GM19395 (cell line): Measurements from ENCODE around the gene IRF6.

Experiments
- ATAC-seq: cut with Tn5 transposase; IDR thresholded peaks from one replicate; pipeline ENCODE4 v1.9.1; 2021; ENCODE audit warnings: mild to moderate bottlenecking, moderate library complexity; ENCODE audit not compliant: unreplicated experiment

Gene IRF6

DNA sequence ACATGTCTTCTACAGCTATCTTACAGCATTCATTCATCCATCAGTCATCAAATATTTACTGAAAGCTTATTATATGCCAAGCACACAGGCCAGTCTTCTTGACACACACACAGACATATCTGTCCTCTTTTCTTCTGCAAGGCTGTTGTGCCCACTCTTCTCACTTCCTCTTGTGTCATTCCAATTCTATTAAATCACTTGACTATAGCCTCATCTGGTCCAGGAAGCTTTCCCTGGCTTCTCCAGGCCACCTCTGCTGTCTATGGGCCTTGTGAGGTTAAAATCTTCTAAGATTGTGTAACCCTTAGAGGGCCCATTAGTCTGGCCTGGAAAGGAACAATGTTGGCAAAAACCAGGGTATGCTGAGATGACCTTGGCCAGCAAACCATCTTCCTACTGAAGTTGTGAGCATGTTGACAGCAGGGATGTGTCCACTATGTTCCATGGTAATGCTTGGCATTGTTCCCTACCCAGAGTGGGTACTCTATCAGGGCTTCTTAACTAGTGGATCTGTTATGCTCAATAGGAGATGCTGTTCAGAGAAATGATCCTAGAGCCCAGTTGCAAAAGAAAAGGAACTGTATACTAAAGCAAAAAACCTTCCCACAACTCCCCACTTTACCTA, 44.8 kb downstream of the IRF6 start:
- no peak for ATAC-seq

DNA sequence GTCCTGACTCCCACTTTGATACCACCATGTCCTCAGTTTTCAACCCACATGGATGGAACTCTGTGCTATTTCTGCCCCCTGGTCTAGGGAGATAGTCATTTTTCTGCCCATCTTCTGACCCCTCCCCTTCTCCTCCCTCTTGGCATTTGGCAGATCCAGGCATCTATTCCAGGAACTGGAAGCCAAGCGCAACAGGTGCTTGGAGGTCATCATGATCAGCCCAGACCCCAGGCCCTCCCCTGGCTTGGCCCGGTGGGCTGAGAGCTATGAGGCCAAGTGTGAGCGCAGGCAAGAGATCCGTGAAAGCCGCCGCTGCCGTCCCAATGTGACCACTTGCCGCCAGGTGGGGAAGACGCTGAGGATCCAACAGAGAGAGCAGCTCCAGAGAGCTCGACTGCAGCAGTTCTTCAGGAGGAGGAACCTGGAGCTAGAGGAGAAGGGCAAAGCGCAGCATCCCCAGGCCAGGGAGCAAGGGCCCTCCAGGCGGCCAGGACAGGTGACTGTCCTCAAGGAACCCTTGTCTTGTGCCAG, 46.0 kb downstream of the IRF6 start:
- no peak for ATAC-seq

DNA sequence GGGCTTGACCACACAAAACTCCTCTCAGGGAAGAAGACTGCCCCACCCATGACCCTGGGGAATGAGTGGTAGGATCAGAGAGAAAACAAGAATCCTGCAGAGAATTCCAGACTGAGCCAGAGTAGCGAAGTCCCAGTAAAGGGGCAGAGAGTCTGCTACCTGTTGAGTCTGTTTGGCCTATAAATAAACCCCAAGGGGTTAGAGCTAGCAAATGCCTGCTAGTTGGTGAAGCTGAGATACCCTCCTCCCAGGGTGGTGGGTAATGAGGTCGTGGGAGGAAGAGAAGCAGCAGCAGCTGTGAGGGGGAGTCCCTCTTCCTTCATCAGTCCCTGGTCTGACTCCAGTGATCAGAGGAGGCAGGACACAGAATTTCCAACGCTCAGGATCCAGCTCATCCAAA, 47.5 kb downstream of the IRF6 start:
- no peak for ATAC-seq

DNA sequence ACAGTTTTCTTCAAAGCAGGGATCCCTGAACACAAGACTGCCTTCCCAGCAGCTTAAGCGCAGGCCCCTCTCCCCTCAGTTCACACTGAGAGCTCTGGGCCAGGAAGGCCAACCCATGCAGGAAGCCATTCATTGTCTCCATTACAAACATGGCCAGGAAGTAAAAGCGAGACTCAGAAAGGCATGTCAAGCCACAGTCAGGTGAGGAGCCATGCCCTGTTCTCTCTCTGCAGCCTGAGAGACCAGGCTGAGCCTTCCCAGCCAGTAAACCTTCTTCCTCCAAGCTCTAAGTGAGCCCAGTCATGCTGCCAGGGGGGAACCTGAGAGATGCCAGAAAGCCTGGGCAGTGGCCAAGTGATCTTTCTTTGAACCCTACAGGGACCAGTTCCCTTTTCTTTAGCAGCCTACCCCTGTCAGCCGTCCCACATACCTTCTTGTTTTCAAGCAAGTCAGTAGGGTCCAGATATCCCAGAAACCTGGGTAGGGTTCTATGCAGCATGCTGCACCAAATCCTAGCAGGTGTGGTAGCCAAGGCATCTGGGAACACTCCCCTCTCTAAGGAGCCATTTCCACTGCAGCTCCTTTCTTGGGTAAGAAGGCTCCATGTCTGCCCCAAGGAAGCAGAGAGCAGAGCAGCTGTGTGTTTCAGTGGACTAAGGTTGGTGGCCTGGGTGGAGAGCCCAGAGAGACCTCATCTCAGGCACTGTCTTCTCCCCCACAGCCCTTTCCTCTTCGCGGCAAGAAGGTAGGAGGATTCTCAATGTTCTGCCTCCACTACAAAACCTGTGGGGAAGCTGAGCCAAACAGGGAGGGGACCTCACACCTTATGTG, 49.1 kb downstream of the IRF6 start:
- ATAC-seq = peak; percentile 31

DNA sequence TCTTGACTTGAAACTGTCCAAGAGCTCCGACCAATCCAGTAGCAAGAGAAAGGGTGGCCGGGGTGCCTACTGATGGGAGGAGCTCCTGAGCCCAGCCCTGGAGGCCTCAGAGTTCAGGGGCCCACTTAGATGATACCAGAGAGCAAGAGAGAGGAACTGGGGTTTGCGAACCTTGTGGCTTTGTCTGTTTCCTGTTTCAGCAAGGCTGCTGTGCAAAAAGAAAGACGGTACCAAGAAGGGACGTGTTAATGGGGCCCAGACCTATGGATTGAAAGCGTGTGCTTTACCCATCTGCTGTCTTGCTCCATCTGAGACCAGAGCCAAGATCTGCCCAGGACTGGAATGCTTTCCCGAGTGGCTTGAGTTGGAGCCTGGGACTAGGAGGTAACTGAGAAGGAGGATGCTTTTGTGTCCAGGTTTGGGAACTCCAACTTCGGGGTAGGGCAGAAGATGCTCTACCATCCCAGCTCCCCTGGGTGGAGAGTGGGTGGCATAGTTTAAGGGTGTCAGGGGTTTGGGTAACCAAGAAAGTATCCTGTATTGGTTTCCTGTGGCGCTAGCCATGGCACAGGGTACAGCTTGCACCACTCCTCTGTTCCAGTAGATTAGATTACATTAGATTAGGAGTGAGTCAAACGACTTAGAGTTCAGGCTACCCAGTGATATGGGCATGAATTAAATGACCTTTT, 49.9 kb downstream of the IRF6 start, which contains the start of gene TRAF3IP3:
Gene TRAF3IP3 (plus strand): TSS at position 128 of the 689 bp plus-strand sequence. CDS start 3,987 bp downstream, outside the sequence.
- peak; percentile 77 for ATAC-seq

DNA sequence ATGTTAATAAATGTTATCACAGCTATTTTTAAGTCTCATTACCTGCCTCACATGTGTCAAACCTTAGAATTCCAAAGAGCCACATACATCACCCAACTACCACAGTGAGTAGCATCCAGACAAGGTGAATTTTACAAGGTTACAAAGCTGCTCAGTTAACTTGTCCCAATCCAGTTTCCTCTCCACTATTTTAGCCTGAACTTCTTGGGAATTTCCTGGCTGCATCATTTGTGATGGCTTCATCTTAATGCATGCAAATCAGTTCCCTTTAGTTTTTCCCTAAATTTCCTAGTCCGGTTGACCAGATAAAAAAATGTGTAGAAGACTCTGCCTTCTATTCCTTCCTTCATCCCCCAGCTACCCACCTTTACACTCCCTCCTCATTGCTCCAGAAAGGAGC, 50.7 kb downstream of the IRF6 start:
- no peak for ATAC-seq

DNA sequence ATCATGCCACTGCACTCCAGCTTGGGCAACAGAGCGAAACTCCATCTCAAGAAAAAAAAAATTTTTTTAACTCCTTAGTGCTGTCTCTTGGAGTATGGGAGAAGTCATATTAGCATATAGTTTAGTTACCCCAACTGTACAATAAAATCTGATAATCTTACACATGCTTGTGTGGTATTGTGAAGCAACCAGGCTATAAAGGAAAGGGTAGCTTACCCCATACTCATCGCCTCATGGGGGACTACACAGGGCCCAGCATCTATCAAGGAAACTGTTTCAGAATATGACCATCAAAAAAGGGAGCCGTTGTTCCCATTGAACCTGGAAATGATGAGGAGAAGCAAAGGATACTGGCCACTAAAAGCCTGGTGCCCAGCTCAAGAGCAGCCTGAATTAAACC, 53.1 kb downstream of the IRF6 start:
- no peak for ATAC-seq

DNA sequence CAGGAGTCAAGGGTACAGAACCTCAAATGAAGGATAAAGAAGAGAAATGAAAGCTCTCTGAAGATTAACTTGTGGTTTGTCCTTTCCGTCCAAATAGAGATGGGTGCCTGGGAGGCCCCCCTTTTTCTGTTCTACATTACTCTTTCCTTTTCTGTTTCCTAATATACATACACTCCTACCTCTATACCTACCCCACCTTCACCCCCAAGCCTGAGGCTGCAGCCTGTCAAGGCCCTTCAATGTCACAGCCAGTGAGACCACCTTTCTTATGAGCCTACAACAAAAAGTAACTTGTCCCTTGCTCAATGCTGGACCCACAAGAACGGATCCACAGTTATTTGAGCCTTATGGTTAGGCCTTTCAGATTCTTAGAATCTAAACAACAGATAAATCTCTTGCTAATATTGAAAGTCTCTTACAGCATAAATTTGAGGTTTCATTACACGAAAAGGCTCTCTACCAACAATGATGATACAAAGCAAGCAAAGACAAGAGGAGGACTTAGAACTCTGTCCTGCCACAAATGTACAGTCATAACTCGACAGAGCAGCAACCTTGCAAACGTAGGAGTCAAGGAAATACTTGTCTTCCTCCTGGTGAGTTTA, 54.2 kb downstream of the IRF6 start:
- ATAC-seq = peak; percentile 59

DNA sequence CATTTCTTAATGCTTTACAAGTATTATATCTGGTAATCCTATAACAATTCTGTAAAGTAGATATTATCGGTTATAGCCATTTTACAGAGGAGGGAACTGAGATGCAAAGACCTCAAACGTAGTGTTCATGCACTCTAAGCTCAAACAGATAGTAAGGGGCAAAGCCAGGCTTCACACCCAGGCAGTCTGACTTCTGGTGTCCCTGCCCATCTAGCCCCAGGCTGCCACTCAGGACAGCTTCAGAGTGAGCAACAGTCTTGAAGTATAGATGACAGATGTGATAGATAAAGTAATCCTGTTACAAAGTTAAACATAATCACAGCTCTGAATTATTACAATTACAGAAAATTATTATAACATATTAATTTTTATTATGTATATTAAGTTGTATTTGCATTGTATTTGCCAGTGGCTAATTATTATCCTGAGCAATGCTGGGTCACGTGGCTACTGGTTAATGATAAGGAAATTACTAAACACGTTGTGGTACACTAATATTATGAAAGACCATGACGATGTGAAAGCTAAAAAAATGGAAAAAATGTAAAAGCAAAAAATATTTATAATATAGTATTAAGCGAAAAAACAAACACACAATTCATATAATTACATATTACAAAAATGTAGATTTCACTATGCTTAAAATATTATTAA, 56.1 kb downstream of the IRF6 start:
- no peak for ATAC-seq

DNA sequence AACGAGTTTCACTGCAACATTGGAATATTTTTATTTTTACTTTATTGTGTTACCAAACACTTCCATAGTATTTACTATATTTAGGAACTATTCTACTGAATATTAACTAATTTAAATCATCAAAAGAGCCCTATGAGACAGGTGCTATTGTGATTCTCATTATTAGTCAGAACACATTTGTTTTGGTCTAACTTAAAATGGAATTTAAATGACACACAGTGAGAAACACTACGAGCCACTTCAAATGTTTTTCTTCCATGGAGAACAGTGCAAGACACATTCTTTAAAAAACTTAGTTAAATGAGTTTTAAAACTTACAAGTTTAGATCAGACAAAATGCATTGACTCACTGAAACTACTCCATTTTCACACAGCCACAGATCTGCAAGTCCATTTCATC, 56.7 kb downstream of the IRF6 start:
- no peak for ATAC-seq

DNA sequence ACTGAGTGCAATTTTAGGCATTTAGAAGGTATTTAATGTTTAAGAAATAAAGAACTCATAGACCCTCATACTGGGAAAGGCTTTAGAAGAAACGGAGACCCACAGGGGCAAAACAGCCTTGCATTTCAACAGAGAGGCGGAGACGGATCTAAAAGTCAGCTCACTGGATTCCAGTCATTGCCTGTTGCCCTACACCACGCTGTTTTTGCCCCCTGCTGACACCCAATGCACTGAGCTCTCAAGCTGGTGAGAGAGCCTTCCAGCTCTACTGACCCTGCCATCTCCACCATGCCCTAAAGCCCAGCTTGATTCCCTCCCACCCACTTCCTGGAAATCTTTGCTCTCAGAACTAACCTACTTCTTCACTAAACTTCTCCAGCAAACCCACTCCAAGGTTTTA, 57.3 kb downstream of the IRF6 start:
- ATAC-seq = no peak

DNA sequence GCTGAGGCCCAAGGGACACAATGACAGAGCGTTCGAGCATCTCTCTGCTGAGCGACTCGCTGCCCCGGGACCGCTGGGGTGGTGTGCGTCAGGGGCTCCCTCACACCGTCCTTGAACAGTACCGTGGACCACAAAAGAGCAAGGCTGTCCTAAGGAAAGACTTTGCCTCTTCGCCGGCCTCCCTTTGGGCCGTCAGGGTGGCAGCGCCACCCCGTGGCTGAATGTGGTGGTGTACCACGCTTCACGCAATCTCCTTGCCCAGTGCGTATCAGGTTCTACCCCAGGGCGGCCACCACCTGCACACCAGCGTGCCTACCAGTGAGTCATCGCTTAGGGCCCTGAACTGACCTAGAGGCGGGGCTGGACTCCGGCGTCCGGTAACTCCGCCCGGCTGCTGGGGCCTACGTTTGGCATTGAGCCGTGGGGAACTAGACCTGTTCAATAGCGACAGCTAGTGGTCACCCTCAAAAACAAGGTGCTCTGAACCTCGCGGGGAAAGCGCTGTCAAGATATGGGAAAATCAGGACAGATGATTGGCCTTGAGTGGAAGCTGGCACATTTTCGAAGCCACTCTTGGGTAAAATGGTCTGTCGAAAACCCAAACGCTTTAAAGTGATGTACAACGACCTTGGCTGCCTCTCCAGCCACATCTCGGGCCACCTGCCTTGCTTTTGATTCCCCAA, 58.2 kb downstream of the IRF6 start:
- ATAC-seq = peak; percentile 62

DNA sequence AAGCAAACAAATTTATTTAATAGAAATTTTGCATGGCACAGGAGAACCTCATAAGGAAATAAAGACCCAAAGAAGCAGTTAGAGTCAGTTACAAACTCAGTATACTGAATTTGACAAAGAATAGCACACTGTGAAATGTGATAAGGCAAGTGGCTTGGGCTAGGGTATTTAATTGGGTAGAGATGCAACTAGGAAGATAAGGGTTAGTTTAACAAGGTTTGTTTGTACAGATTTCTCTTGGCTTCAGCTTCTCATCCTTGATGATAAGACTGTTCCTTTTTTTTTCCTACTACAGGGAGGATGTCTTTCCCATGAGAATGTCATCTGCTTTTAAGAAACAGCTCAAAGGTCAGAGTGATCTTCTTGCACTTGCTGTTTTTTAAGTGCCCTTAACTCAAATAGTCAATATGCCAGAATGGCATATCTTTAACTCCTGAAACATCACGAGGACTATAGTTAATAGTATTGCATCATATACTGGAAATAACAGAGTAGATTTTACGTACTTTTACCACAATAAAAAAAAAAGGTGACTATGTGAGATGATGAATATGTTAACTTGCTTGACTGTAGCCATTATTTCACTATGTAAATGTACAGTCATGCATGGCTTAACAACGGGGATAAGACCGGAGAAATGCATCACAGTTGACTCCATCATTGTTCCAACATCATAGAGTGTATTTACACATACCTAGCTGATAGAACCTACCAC, 59.3 kb downstream of the IRF6 start:
- ATAC-seq = no peak

DNA sequence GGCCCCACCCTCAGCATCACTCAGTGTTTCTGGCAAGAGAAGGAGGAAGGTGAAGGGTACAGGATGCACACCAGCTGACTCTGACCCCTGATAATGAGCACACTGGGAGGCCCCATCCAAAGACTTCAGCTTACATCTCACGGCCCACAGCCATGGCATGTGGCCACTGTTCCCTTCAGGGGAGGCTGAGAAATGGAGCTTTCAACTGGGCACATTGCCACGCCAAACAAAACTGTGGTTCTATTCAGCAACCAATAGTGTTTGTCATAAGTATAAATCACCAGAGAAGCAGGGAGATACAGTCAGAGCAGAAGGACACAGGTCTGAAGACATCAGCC, 62.8 kb downstream of the IRF6 start:
- ATAC-seq = no peak

DNA sequence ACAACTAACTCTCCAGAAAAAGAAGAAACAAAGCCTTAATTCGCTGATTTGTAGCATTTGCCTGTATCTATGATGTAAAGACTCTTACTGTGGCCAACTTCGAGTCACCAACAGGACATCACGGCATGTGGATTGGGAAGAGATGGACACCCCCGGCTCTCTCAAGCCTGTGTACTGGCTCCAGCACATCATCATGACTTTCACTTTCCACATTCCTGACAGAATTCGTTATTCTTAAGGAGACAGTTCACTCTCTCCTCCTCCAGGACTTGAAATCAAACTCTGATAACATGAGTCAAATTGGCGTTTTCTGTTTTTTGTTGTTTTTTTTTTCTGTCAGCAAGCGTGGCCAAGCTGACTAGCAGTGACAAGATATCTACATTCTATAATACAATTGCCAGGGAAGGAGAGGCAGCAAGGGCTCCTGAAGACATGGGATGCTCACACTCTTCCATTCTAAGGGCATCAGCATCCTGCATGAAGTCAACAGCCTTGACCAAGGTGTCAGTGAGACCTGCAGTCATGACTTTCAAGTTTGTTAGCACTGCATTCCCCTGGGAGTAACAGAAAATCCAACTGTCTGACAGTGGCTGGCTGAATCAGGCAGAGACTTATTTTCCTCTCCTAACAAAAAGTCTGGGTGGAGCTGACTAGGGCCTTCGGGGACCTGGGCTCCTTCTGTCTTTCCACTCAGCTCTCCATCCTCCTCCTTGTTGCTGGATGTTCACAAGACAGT, 63.4 kb downstream of the IRF6 start:
- no peak for ATAC-seq

DNA sequence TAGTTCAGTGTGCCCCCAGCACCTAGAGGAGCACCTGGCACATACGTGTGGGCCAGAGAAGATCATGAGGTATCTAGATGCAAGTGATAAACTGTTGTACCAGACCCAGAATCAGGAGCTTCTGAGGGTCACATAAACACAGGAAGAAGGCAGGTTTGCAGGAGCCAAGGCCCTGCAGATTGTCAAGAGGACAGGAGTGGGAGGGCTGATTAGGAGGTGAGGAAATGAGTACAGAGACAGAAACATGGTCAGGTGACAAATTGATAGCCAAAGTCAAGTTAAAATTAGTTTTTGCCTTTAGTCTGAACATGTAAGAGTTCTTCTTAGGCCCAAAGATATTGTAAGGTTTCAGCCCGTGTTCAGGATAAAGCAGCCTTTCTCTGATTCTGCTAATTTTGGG, 64.1 kb downstream of the IRF6 start:
- no peak for ATAC-seq

DNA sequence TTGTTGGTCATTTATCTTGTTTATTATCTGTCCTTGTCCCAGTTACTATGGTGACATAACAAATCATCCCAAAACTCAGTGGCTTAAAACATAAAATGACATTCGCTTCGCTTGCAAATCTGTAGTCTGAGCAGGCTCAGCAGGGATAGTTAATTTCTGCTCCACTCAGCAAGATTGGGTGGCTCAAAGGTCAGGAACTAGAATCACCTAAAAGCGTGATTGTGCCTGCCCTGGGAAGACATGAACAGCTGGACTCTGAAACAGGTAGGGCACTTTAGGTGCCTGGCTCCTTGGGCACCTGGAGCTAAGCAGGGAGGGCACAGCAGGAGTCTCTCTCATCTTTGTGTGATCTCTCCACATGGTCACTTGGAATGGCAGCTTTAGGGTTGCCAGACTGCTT, 64.7 kb downstream of the IRF6 start:
- ATAC-seq = no peak

DNA sequence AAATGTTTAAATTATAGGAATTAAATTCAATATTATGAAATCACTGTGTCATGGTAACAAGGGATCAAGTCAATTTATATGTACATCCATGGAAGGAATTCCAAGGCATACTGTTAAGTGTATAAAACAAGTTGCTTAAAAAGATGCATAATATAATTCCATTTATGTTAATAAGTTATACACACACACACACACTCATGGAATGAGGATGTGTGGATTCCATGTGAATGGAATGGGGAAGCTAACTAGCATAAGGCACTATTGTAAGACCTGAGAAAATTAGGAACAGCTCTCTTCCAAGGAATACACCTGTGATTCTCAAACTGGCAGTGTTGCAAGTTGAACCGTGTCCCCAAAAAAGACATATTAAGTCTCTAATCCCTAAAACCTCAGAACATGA, 67.7 kb downstream of the IRF6 start:
- no peak for ATAC-seq

DNA sequence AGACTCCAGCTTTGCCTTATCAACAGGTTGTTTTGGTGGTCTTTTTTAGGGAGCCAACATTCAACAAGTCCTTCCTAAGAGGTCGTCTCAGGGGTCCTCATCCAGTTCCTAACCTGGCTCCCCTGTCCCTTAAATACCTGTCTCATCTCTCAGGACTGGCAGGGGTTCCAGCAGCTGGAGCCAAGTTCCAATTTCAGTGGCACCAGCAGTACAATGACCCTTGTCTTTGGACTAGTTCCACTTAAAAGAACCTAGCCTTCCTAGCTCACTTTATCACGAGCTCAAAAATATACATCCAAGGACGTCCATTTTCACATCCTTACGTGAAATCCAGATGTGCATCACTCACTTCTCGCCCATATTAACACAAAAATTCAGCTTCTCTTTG, 68.8 kb downstream of the IRF6 start:
- no peak for ATAC-seq
